H9 (cell line): ENCODE measurements around the gene NPTN. TPM values are rescaled to one million over a fixed set of nuclear protein-coding genes. Genes with fewer than 3 reads are reported as not detected.

Experiments used
- DNase-seq: peaks from one replicate; pipeline ENCODE4 v3.0.0-alpha.2; 2017
- H2AFZ ChIP-seq: one replicate; pipeline ENCODE4 v1.6.1; 2013; ENCODE audit warnings: mild to moderate bottlenecking, low read length, control low read depth, moderate library complexity
- H2AK5ac ChIP-seq: 2 replicates; pipeline ENCODE4 v1.6.1; 2013; ENCODE audit warnings: low read length, control low read depth, mixed read lengths; ENCODE audit not compliant: insufficient read length
- H2BK120ac ChIP-seq: one replicate; pipeline ENCODE4 v1.6.1; 2013; ENCODE audit warnings: low read depth, mild to moderate bottlenecking, low read length, control low read depth, inconsistent platforms; ENCODE audit not compliant: poor library complexity, severe bottlenecking
- H2BK12ac ChIP-seq: 2 replicates; pipeline ENCODE4 v1.6.1; 2013; ENCODE audit warnings: low read length, control low read depth, mixed read lengths, low read depth; ENCODE audit not compliant: insufficient read length
- H2BK15ac ChIP-seq: 2 replicates; pipeline ENCODE4 v1.6.1; 2013; ENCODE audit warnings: low read depth, low read length, control low read depth
- H2BK20ac ChIP-seq: one replicate; pipeline ENCODE4 v1.6.1; 2013; ENCODE audit warnings: low read depth, mild to moderate bottlenecking, low read length, control low read depth, inconsistent platforms; ENCODE audit not compliant: poor library complexity, severe bottlenecking
- H2BK5ac ChIP-seq: 2 replicates; pipeline ENCODE4 v1.6.1; 2013; ENCODE audit warnings: low read length, control low read depth, mixed read lengths; ENCODE audit not compliant: insufficient read length
- H3K14ac ChIP-seq: 2 replicates; pipeline ENCODE4 v1.6.1; 2013; ENCODE audit warnings: low read length, control low read depth; ENCODE audit not compliant: insufficient read depth
- H3K18ac ChIP-seq: 2 replicates; pipeline ENCODE4 v1.6.1; 2013; ENCODE audit warnings: low read depth, mild to moderate bottlenecking, mixed read lengths, low read length, control low read depth; ENCODE audit not compliant: insufficient read length
- H3K23ac ChIP-seq: 2 replicates; pipeline ENCODE4 v1.6.1; 2013; ENCODE audit warnings: low read length, control low read depth, mixed read lengths, low read depth; ENCODE audit not compliant: insufficient read length
- H3K23me2 ChIP-seq: 2 replicates; pipeline ENCODE4 v1.6.1; 2013; ENCODE audit warnings: low read depth, mild to moderate bottlenecking, mixed read lengths, low read length, control low read depth; ENCODE audit not compliant: insufficient read length, poor library complexity, severe bottlenecking
- H3K27ac ChIP-seq: 2 replicates; pipeline ENCODE4 v1.5.1; 2013; ENCODE audit warnings: low read length, control low read depth, mixed read lengths, low read depth; ENCODE audit not compliant: insufficient read length
- H3K27me3 ChIP-seq: 2 replicates; pipeline ENCODE4 v1.6.1; 2013; ENCODE audit warnings: low read length, control low read depth, inconsistent platforms; ENCODE audit not compliant: insufficient read depth
- H3K4ac ChIP-seq: 2 replicates; pipeline ENCODE4 v1.6.1; 2013; ENCODE audit warnings: low read depth, mild to moderate bottlenecking, control low read depth, inconsistent platforms, low read length, moderate library complexity
- H3K4me1 ChIP-seq: 2 replicates; pipeline ENCODE4 v1.6.1; 2013; ENCODE audit warnings: low read length, control low read depth, inconsistent platforms; ENCODE audit not compliant: insufficient read depth
- H3K4me2 ChIP-seq: 2 replicates; pipeline ENCODE4 v1.6.1; 2013; ENCODE audit warnings: low read length, control low read depth, mixed read lengths; ENCODE audit not compliant: insufficient read length, insufficient read depth
- H3K56ac ChIP-seq: 2 replicates; pipeline ENCODE4 v1.6.1; 2013; ENCODE audit warnings: low read depth, mild to moderate bottlenecking, mixed read lengths, low read length, control low read depth; ENCODE audit not compliant: insufficient read length
- H3K79me1 ChIP-seq: 2 replicates; pipeline ENCODE4 v1.6.1; 2013; ENCODE audit warnings: low read depth, mild to moderate bottlenecking, moderate library complexity, low read length, control low read depth, inconsistent platforms; ENCODE audit not compliant: insufficient read depth, poor library complexity, severe bottlenecking
- H3K79me2 ChIP-seq: 2 replicates; pipeline ENCODE4 v1.6.1; 2013; ENCODE audit warnings: low read length, control low read depth, inconsistent platforms; ENCODE audit not compliant: insufficient read depth
- H3K9ac ChIP-seq: 2 replicates; pipeline ENCODE4 v1.6.1; 2013; ENCODE audit warnings: low read length, control low read depth, mixed read lengths; ENCODE audit not compliant: insufficient read length; ENCODE audit errors: extremely low read depth
- H3K9me3 ChIP-seq: one replicate; pipeline ENCODE4 v1.6.1; 2013; ENCODE audit warnings: low read depth, low read length, inconsistent platforms; ENCODE audit not compliant: control insufficient read depth
- H3T11ph ChIP-seq: one replicate; pipeline ENCODE4 v1.6.1; 2013; ENCODE audit warnings: mild to moderate bottlenecking, low read length, control low read depth, inconsistent platforms
- H4K20me1 ChIP-seq: one replicate; pipeline ENCODE4 v1.6.1; 2013; ENCODE audit not compliant: control insufficient read depth, insufficient read length, insufficient read depth
- H4K5ac ChIP-seq: 2 replicates; pipeline ENCODE4 v1.6.1; 2013; ENCODE audit warnings: low read depth, mild to moderate bottlenecking, mixed read lengths, low read length, control low read depth; ENCODE audit not compliant: insufficient read length
- H4K8ac ChIP-seq: replicated peaks from 2 replicates; pipeline ENCODE4 v1.6.1; 2013; ENCODE audit warnings: low read length, control low read depth, mixed read lengths, low read depth; ENCODE audit not compliant: insufficient read length
- H4K91ac ChIP-seq: 2 replicates; pipeline ENCODE4 v1.6.1; 2013; ENCODE audit warnings: low read depth, mild to moderate bottlenecking, moderate library complexity, mixed read lengths, low read length, control low read depth; ENCODE audit not compliant: insufficient read length
- H3K27ac Mint-ChIP-seq, 3 experiments: 2 replicates in 2 of 3; 3 replicates in 1 of 3; pipeline ENCODE4 v1.8.0; 2020 to 2021; ENCODE audit warnings: mixed read lengths in 3 of 3, mild to moderate bottlenecking in 1 of 3, moderate library complexity in 1 of 3
- H3K27me3 Mint-ChIP-seq: 2 replicates; pipeline ENCODE4 v1.8.0; 2021; ENCODE audit warnings: low read depth, mild to moderate bottlenecking, moderate library complexity, mixed read lengths
- H3K36me3 Mint-ChIP-seq, 3 experiments: 2 replicates in 2 of 3; 3 replicates in 1 of 3; pipeline ENCODE4 v1.8.0; 2020 to 2021; ENCODE audit warnings: low read depth in 3 of 3, mixed read lengths in 3 of 3; ENCODE audit not compliant: insufficient read depth in 1 of 3
- H3K4me1 Mint-ChIP-seq, 2 experiments: 2 replicates each; pipeline ENCODE4 v1.8.0; 2020; ENCODE audit warnings: mixed read lengths in 2 of 2
- H3K4me3 Mint-ChIP-seq, 2 experiments: 2 replicates in 1 of 2; 3 replicates in 1 of 2; pipeline ENCODE4 v1.8.0; 2020 to 2021; ENCODE audit warnings: mild to moderate bottlenecking in 2 of 2, mixed read lengths in 2 of 2, moderate library complexity in 1 of 2
- H3K9me3 Mint-ChIP-seq, 2 experiments: 2 replicates in 1 of 2; 3 replicates in 1 of 2; pipeline ENCODE4 v1.8.0; 2020; ENCODE audit warnings: mild to moderate bottlenecking in 2 of 2, mixed read lengths in 2 of 2, moderate library complexity in 1 of 2
- CTCF ChIP-seq: fragments of 200-600 bp; sonication (generic); conservative IDR thresholded peaks from 3 replicates; pipeline ENCODE4 v1.8.0; 2021; ENCODE audit warnings: antibody characterized with exemption, mild to moderate bottlenecking
- WGBS: extraction: QIAGEN DNeasy Blood & Tissue Kit; methylation state at CpG from one replicate; pipeline ENCODE4 v1.1.7; 2013; ENCODE audit warnings: missing lambda C conversion rate, low lambda C conversion rate, mixed read lengths; ENCODE audit not compliant: insufficient read length; ENCODE audit errors: extremely low coverage; 5-methylcytosine and 5-hydroxymethylcytosine counted together
- total RNA-seq: library from RNA; stranded (reverse); gene quantifications from 2 replicates; pipeline ENCODE4 v1.2.1, GENCODE V29; 2021

The NPTN gene
- total RNA-seq, 1 experiment from 2014 or later: 89.1 TPM

GRCh38 chr15:73617913-73618312 lies 15.3 kb downstream of the NPTN start:
- peak overlapping the region in 1 of 2 experiments; percentile 3; a peak in 1 of 5 replicates for H3K4me3 Mint-ChIP-seq
- H3T11ph ChIP-seq: no peak overlapping the region
- H4K8ac ChIP-seq: no peak overlapping the region
- no peaks in the 10 kb centered on the region for H3K9me3 Mint-ChIP-seq
- no peak overlapping the region for H3K14ac ChIP-seq
- H3K27me3 Mint-ChIP-seq: no peaks in the 10 kb centered on the region
- no peak overlapping the region for H4K5ac ChIP-seq
- H3K79me2 ChIP-seq: peaks cover 25% of the 10 kb centered on the region; the same call in 1 of the 2 replicates
- WGBS: no CpG with 5 or more reads among the region's 5 CpGs
- H3K23me2 ChIP-seq: peaks cover 2% of the 10 kb centered on the region
- H3K27ac ChIP-seq: peak overlapping the region; percentile 77
- peak overlapping the region; percentile 55 for H3K4me2 ChIP-seq
- no peak overlapping the region for H3K4ac ChIP-seq
- H4K91ac ChIP-seq: no peak overlapping the region
- H3K4me1 Mint-ChIP-seq: peaks cover 49 to 56% of the 10 kb centered on the region in 2 experiments
- H2AFZ ChIP-seq: no peak overlapping the region
- no peak overlapping the region for H2BK20ac ChIP-seq
- no peak overlapping the region for H2BK120ac ChIP-seq
- H2BK15ac ChIP-seq: no peak overlapping the region; the same call in 1 of the 2 replicates
- no peak overlapping the region for H2BK5ac ChIP-seq
- H3K27me3 ChIP-seq: no peaks in the 10 kb centered on the region
- H3K56ac ChIP-seq: no peak overlapping the region
- no peaks in the 10 kb centered on the region for H4K20me1 ChIP-seq
- H2AK5ac ChIP-seq: no peak overlapping the region
- no peak overlapping the region for H3K9ac ChIP-seq
- no peak overlapping the region for H3K23ac ChIP-seq
- no peaks in the 10 kb centered on the region for H3K36me3 Mint-ChIP-seq
- TF ChIP-seq CTCF: no peak
- H3K18ac ChIP-seq: no peak overlapping the region
- DNase-seq: no peak
- H3K4me1 ChIP-seq: peaks cover 7% of the 10 kb centered on the region
- H3K27ac Mint-ChIP-seq: peak overlapping the region in 2 of 3 experiments; percentile 86 to 87; a peak in 5 of 7 replicates
- peaks cover 12% of the 10 kb centered on the region for H3K79me1 ChIP-seq
- no peaks in the 10 kb centered on the region for H3K9me3 ChIP-seq
- no peak overlapping the region for H2BK12ac ChIP-seq
